Tibial nerve (tissue), 4 donors: ENCODE measurements around the gene PMM2.

Experiments used
- EP300 ChIP-seq, 2 donors: sonication (generic); formaldehyde crosslinking; IDR thresholded peaks; one replicate each; pipeline ENCODE4 v1.6.1; 2017; ENCODE audit warnings: antibody characterized with exemption in 2 of 2, mild to moderate bottlenecking in 1 of 2
- POLR2A ChIP-seq, 2 donors: fragments of 450-650 bp; IDR thresholded peaks; one replicate each; pipeline ENCODE4 v1.6.1; 2017; ENCODE audit warnings: antibody characterized with exemption in 2 of 2, mild to moderate bottlenecking in 2 of 2, moderate library complexity in 2 of 2
- TF ChIP-seq, protein P1 (sequence below), 5 experiments: fragments of 200-600 bp in 3 of 5; fragments of 450-650 bp in 2 of 5; sonication (generic) in 3 of 5; IDR thresholded peaks; one replicate each; pipeline ENCODE4 v1.5.1; 2016 to 2019; ENCODE audit warnings: antibody characterized with exemption in 5 of 5, mild to moderate bottlenecking in 3 of 5, moderate library complexity in 2 of 5

DNA sequence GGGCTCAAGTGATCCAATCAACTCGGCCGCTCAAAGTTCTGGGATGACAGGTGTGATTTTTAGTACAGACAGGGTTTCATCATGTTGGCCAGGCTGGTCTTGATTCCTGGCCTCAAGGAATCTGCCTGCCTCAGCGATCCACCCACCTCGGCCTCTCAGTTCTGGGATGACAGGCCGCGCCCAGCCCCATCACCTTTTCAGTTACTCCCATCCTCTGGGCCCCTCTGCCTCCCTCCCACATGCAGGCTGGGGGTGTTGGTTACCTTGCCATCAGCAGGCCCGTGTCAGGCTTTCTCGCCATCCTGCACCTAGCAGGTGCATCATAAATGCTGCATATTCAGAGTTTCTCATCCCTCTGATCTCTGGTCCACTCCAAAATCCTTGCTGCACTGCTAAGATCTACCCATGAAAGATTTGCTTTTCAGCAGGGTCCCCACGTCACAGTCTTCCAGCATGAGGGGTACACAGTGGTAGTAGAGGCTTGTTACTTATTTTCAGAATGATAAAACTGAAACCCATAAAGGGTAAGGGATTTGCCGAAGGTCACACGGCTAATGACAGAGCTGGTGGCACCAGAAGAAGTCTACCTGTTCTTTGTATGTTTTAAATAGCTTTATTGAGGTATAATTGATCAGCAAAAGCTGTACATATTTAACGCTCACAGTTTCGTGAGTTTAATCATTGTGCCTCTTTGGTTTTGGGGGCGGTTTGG is 16.6 kb downstream of the PMM2 start:
- TF ChIP-seq, protein P1, sequence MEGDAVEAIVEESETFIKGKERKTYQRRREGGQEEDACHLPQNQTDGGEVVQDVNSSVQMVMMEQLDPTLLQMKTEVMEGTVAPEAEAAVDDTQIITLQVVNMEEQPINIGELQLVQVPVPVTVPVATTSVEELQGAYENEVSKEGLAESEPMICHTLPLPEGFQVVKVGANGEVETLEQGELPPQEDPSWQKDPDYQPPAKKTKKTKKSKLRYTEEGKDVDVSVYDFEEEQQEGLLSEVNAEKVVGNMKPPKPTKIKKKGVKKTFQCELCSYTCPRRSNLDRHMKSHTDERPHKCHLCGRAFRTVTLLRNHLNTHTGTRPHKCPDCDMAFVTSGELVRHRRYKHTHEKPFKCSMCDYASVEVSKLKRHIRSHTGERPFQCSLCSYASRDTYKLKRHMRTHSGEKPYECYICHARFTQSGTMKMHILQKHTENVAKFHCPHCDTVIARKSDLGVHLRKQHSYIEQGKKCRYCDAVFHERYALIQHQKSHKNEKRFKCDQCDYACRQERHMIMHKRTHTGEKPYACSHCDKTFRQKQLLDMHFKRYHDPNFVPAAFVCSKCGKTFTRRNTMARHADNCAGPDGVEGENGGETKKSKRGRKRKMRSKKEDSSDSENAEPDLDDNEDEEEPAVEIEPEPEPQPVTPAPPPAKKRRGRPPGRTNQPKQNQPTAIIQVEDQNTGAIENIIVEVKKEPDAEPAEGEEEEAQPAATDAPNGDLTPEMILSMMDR (IDR thresholded peaks at IDR 0.05), result no peak
- no peak for TF ChIP-seq EP300 (IDR thresholded peaks at IDR 0.05)
- TF ChIP-seq POLR2A (IDR thresholded peaks at IDR 0.05), result no peak
